Osteoblast (primary cell): ENCODE data around the gene ATP6V0E2. TPM values are rescaled to one million over a fixed set of nuclear protein-coding genes. Genes with fewer than 3 reads are reported as not detected.
A peak's percentile ranks its signal among the peaks of the same experiment; 100 is the strongest.

ENCODE experiments used
- DNase-seq: peaks from one replicate; pipeline ENCODE4 v3.0.0; 2011; ENCODE audit warnings: low spot score, mixed read lengths; ENCODE audit not compliant: insufficient read length; ENCODE audit errors: missing footprints
- H2AFZ ChIP-seq: 2 replicates; pipeline ENCODE4 v1.6.0; 2011; ENCODE audit warnings: mild to moderate bottlenecking, low read length
- H3K27ac ChIP-seq: 2 replicates; pipeline ENCODE4 v1.5.1; 2011; ENCODE audit warnings: mild to moderate bottlenecking, low read depth, low read length, moderate library complexity
- H3K27me3 ChIP-seq: 2 replicates; pipeline ENCODE4 v1.6.0; 2012; ENCODE audit warnings: mild to moderate bottlenecking, control low read depth, inconsistent platforms, low read length, moderate library complexity; ENCODE audit not compliant: insufficient read depth
- H3K36me3 ChIP-seq: 2 replicates; pipeline ENCODE4 v1.5.1; 2011; ENCODE audit warnings: mild to moderate bottlenecking, low read length, control low read depth, moderate library complexity; ENCODE audit not compliant: insufficient read depth
- H3K4me1 ChIP-seq: 2 replicates; pipeline ENCODE4 v1.5.1; 2011; ENCODE audit warnings: mild to moderate bottlenecking, low read length, control low read depth, moderate library complexity; ENCODE audit not compliant: insufficient read depth
- H3K4me2 ChIP-seq: 2 replicates; pipeline ENCODE4 v1.6.0; 2011; ENCODE audit warnings: mild to moderate bottlenecking, low read length; ENCODE audit not compliant: insufficient read depth
- H3K4me3 ChIP-seq: fragments of 200-600 bp; sonication (generic); 3 replicates; pipeline ENCODE4 v1.5.1; 2012; ENCODE audit warnings: mild to moderate bottlenecking, low read length, inconsistent platforms; ENCODE audit not compliant: insufficient read depth
- H3K79me2 ChIP-seq: 2 replicates; pipeline ENCODE4 v1.6.0; 2012; ENCODE audit warnings: mild to moderate bottlenecking, low read length, control low read depth, inconsistent platforms; ENCODE audit not compliant: insufficient read depth
- H3K9me3 ChIP-seq: 2 replicates; pipeline ENCODE4 v1.5.1; 2011; ENCODE audit warnings: low read depth, low read length, control low read depth
- H4K20me1 ChIP-seq: 2 replicates; pipeline ENCODE4 v1.6.0; 2012; ENCODE audit warnings: mild to moderate bottlenecking, low read length, control low read depth; ENCODE audit not compliant: insufficient read depth
- CTCF ChIP-seq: IDR thresholded peaks from 2 replicates; pipeline ENCODE4 v1.5.1; 2011; ENCODE audit warnings: mild to moderate bottlenecking, low read depth, low read length, moderate library complexity; ENCODE audit errors: extremely low read depth
- total RNA-seq: library from RNA; depleted of rRNA; stranded (reverse); fragments of >200 nt; gene quantifications from 2 replicates; pipeline ENCODE4 v1.2.3, GENCODE V29; 2012

Gene ATP6V0E2
- total RNA-seq, 1 donor = 27.9 TPM

- Histone ChIP-seq H3K27me3 (no peaks in the 10 kb centered on the region), H3K36me3 (no peaks in the 10 kb centered on the region), H2AFZ (no peak overlapping the region), H3K4me2 (no peak overlapping the region), H3K79me2 (no peaks in the 10 kb centered on the region), H3K27ac (no peak overlapping the region), H3K4me3 (no peak overlapping the region), H3K9me3 (no peaks in the 10 kb centered on the region), H3K4me1 (peaks cover 7% of the 10 kb centered on the region), H4K20me1 (no peaks in the 10 kb centered on the region)
- TF ChIP-seq CTCF = no peak
- DNase-seq = no peak
Observed at GRCh38 chr7:149867762-149868622, 5.8 kb upstream of the ATP6V0E2 start.

GRCh38 chr7:149868623-149869290 lies 5.0 kb upstream of the ATP6V0E2 start:
- H3K9me3 ChIP-seq = no peaks in the 10 kb centered on the region
- H3K4me3 ChIP-seq = no peak overlapping the region
- H3K4me2 ChIP-seq = no peak overlapping the region
- H2AFZ ChIP-seq = no peak overlapping the region
- peaks cover 9% of the 10 kb centered on the region for H3K4me1 ChIP-seq
- no peak for TF ChIP-seq CTCF
- H3K27ac ChIP-seq = no peak overlapping the region
- peak; percentile 85 for DNase-seq
- no peaks in the 10 kb centered on the region for H3K79me2 ChIP-seq
- H4K20me1 ChIP-seq = no peaks in the 10 kb centered on the region
- H3K36me3 ChIP-seq = no peaks in the 10 kb centered on the region
- H3K27me3 ChIP-seq = no peaks in the 10 kb centered on the region

- no peaks in the 10 kb centered on the region for H3K27me3 ChIP-seq
- no peaks in the 10 kb centered on the region for H4K20me1 ChIP-seq
- peaks cover 14% of the 10 kb centered on the region for H3K4me1 ChIP-seq
- no peaks in the 10 kb centered on the region for H3K36me3 ChIP-seq
- no peak overlapping the region for H3K4me2 ChIP-seq
- H2AFZ ChIP-seq = no peak overlapping the region
- H3K9me3 ChIP-seq = no peaks in the 10 kb centered on the region
- H3K79me2 ChIP-seq = no peaks in the 10 kb centered on the region
- TF ChIP-seq CTCF = no peak
- H3K27ac ChIP-seq = no peak overlapping the region
- no peak overlapping the region for H3K4me3 ChIP-seq
- no peak for DNase-seq
Observed at GRCh38 chr7:149869291-149869650, 4.5 kb upstream of the ATP6V0E2 start.

GRCh38 chr7:149869867-149870266 lies 3.9 kb upstream of the ATP6V0E2 start:
- H3K27me3 ChIP-seq = no peaks in the 10 kb centered on the region
- H3K4me1 ChIP-seq = peaks cover 16% of the 10 kb centered on the region
- TF ChIP-seq CTCF = no peak

More at GRCh38 chr7:149869867-149870266, 3.9 kb upstream of the ATP6V0E2 start:
- H3K36me3 ChIP-seq = no peaks in the 10 kb centered on the region
- no peak overlapping the region for H2AFZ ChIP-seq
- DNase-seq = peak; percentile 66
- no peak overlapping the region for H3K4me2 ChIP-seq
- no peak overlapping the region for H3K4me3 ChIP-seq
- no peak overlapping the region for H3K27ac ChIP-seq
- H4K20me1 ChIP-seq = no peaks in the 10 kb centered on the region
- no peaks in the 10 kb centered on the region for H3K79me2 ChIP-seq
- no peaks in the 10 kb centered on the region for H3K9me3 ChIP-seq
